HepG2 (cell line): Measurements from ENCODE around the gene THRSP. TPM values are rescaled to one million over a fixed set of nuclear protein-coding genes. Genes with fewer than 3 reads are reported as not detected.

Source experiments
- ATF7 ChIP-seq, 2 experiments: fragments of 450-650 bp in 1 of 2; sonication (generic) in 1 of 2; formaldehyde crosslinking in 1 of 2; IDR thresholded peaks; 2 replicates each; pipeline versions ENCODE4 v1.4.0 to v1.6.1; 2016 to 2020; ENCODE audit warnings: antibody characterized with exemption in 1 of 2, mild to moderate bottlenecking in 1 of 2, missing genetic modification reagents in 1 of 2
- BCL6 ChIP-seq: IDR thresholded peaks from 2 replicates; pipeline ENCODE4 v1.6.1; 2016; ENCODE audit warnings: missing genetic modification reagents, missing compliant biosample characterization
- BRF2 ChIP-seq: sonication (generic); formaldehyde crosslinking; IDR thresholded peaks from 2 replicates; pipeline ENCODE4 v1.8.1; 2022; ENCODE audit warnings: mild to moderate bottlenecking, missing genetic modification reagents
- CHD2 ChIP-seq: IDR thresholded peaks from 2 replicates; pipeline ENCODE4 v1.6.1; 2011; ENCODE audit warnings: low read depth, low read length, improper control_type of control experiment
- EP300 ChIP-seq, 3 experiments: sonication (generic) in 1 of 3; formaldehyde crosslinking in 1 of 3; IDR thresholded peaks; 2 replicates each; pipeline versions ENCODE4 v1.5.1 to v1.6.1; 2011 to 2020; ENCODE audit warnings: low read depth in 2 of 3, low read length in 2 of 3, borderline replicate concordance in 1 of 3, improper control_type of control experiment in 1 of 3, mild to moderate bottlenecking in 1 of 3, missing genetic modification reagents in 1 of 3, moderate library complexity in 1 of 3
- FOSL2 ChIP-seq: sonication (generic); formaldehyde crosslinking; IDR thresholded peaks from 2 replicates; pipeline ENCODE4 v1.4.0; 2020; ENCODE audit warnings: missing genetic modification reagents
- LRRFIP1 ChIP-seq: sonication (generic); formaldehyde crosslinking; conservative IDR thresholded peaks from 2 replicates; pipeline ENCODE4 v1.4.0; 2020; ENCODE audit warnings: missing genetic modification reagents
- MED1 ChIP-seq: sonication (generic); formaldehyde crosslinking; IDR thresholded peaks from 2 replicates; pipeline ENCODE4 v1.4.0; 2020; ENCODE audit warnings: missing genetic modification reagents
- MIXL1 ChIP-seq: IDR thresholded peaks from 2 replicates; pipeline ENCODE4 v1.6.1; 2016
- PAF1 ChIP-seq: IDR thresholded peaks from 2 replicates; pipeline ENCODE4 v1.6.1; 2016; ENCODE audit warnings: missing genetic modification reagents, missing compliant biosample characterization
- PATZ1 ChIP-seq: sonication (generic); formaldehyde crosslinking; IDR thresholded peaks from 2 replicates; pipeline ENCODE4 v1.4.0; 2020; ENCODE audit warnings: missing genetic modification reagents
- SMAD1 ChIP-seq: sonication (generic); formaldehyde crosslinking; IDR thresholded peaks from 2 replicates; pipeline ENCODE4 v1.4.0; 2020; ENCODE audit warnings: missing genetic modification reagents, low read depth, mild to moderate bottlenecking, borderline replicate concordance
- SP140L ChIP-seq: sonication (generic); formaldehyde crosslinking; IDR thresholded peaks from 2 replicates; pipeline ENCODE4 v1.4.0; 2020; ENCODE audit warnings: missing genetic modification reagents, borderline replicate concordance
- TEAD3 ChIP-seq: optimal IDR thresholded peaks from 2 replicates; pipeline ENCODE3; 2016; ENCODE audit warnings: borderline replicate concordance
- TEF ChIP-seq: sonication (generic); formaldehyde crosslinking; IDR thresholded peaks from 2 replicates; pipeline ENCODE4 v1.5.0; 2020; ENCODE audit warnings: missing genetic modification reagents
- TGIF2 ChIP-seq: IDR thresholded peaks from 2 replicates; pipeline ENCODE4 v1.6.1; 2016; ENCODE audit warnings: control low read depth, missing compliant biosample characterization
- ZNF263 ChIP-seq: sonication (generic); formaldehyde crosslinking; IDR thresholded peaks from 2 replicates; pipeline ENCODE4 v1.4.0; 2020; ENCODE audit warnings: missing genetic modification reagents
- ZNF281 ChIP-seq: sonication (generic); formaldehyde crosslinking; IDR thresholded peaks from 2 replicates; pipeline ENCODE4 v1.4.0; 2020; ENCODE audit warnings: missing genetic modification reagents, borderline replicate concordance
- ZNF605 ChIP-seq: sonication (generic); formaldehyde crosslinking; IDR thresholded peaks from 2 replicates; pipeline ENCODE4 v1.8.0; 2022; ENCODE audit warnings: mild to moderate bottlenecking, missing genetic modification reagents
- polyA plus RNA-seq, 8 experiments: library from polyadenylated mRNA; depleted of rRNA in 3 of 8; stranded (reverse) in 7 of 8; unstranded in 1 of 8; fragments of >200 nt; fragmentation: Illumina TruSeq in 4 of 8; extraction: Trizol in 4 of 8; gene quantifications; 2 replicates each; pipeline versions ENCODE4 v1.2.1 to v1.2.3, GENCODE V29; 2011 to 2016; ENCODE audit warnings: low read depth in 4 of 8, missing spikeins in 1 of 8, mixed read lengths in 1 of 8; ENCODE audit not compliant: insufficient read depth in 1 of 8
- total RNA-seq, 5 experiments: library from RNA; depleted of rRNA; stranded (reverse); fragments of >200 nt; fragmentation: Illumina TruSeq; extraction: Trizol; gene quantifications; 2 replicates each; pipeline ENCODE4 v1.2.3, GENCODE V29; 2016; ENCODE audit warnings: low read depth in 1 of 5

Gene THRSP
- total and polyA plus RNA-seq, 2 of the 13 experiments (the other 11 are each of a cell fraction or from before 2014, with no cell fraction given), result 0.13 to 0.58 TPM

- TF ChIP-seq SMAD1 (CRISPR knock-in tag) (no peak), LRRFIP1 (CRISPR knock-in tag) (no peak), FOSL2 (peak; percentile 66), MIXL1 (CRISPR knock-in tag) (no peak), MED1 (CRISPR knock-in tag) (peak; percentile 46), TEF (CRISPR knock-in tag) (no peak), SP140L (no peak), TGIF2 (CRISPR knock-in tag) (peak; percentile 67), BRF2 (no peak), ATF7 (IDR thresholded peaks at IDR 0.05) (no peak), ATF7 (CRISPR knock-in tag; IDR thresholded peaks at IDR 0.05) (no peak), CHD2 (peak; percentile 10; the same call in 1 of the 2 replicates), EP300 (IDR thresholded peaks at IDR 0.05; ENCODE audit: low read depth in 2 of 2, low read length in 2 of 2) (peak in 1 of 2 experiments; percentile 60; a peak in 1 of 4 replicates), EP300 (CRISPR knock-in tag; IDR thresholded peaks at IDR 0.05; ENCODE audit: borderline replicate concordance) (peak; percentile 58; the same call in 1 of the 2 replicates), ZNF281 (CRISPR knock-in tag) (peak; percentile 97), BCL6 (CRISPR knock-in tag) (peak; percentile 78), ZNF263 (CRISPR knock-in tag) (no peak), PATZ1 (CRISPR knock-in tag) (peak; percentile 92), PAF1 (CRISPR knock-in tag) (0 out of 2 replicates have a peak, but pooled peaks have one; percentile 26), TEAD3 (CRISPR knock-in tag) (peak; percentile 28), ZNF605 (CRISPR knock-in tag) (no peak)
Measured at GRCh38 chr11:78050964-78051831, 12.5 kb upstream of the THRSP start (continued).
